ENCODE data around the gene ST13.
"Not testable (repeated sequence)": the region's sequence is repeated elsewhere in the genome, so short reads cannot be mapped to it uniquely, and the experiment has no call there.

ST13 gene

GRCh38 chr22:40868379-40868778 lies 11.9 kb upstream of the ST13 start:
- H3K4me1 ChIP-seq (ENCODE audit: control insufficient read depth, insufficient read depth, low read length); DNase-seq (ENCODE audit: low read depth); H3K4me3 ChIP-seq (ENCODE audit: low read length); H3K9me3 ChIP-seq (ENCODE audit: control insufficient read depth, low read length); H3K9ac ChIP-seq (ENCODE audit: low read length); H3K27me3 ChIP-seq (replicated peaks; ENCODE audit: control insufficient read depth, insufficient read depth, low read length): not testable (repeated sequence)
- peaks cover 24% of the 10 kb centered on the region for H3K36me3 ChIP-seq (ENCODE audit: control insufficient read depth, insufficient read depth, low read length, severe bottlenecking)

- Histone ChIP-seq H3K36me3 (ENCODE audit: control insufficient read depth, insufficient read depth, low read length, severe bottlenecking) (peaks cover 21% of the 10 kb centered on the region), H3K9ac (ENCODE audit: low read length) (no peak overlapping the region), H3K9me3 (ENCODE audit: control insufficient read depth, low read length) (no peaks in the 10 kb centered on the region), H3K4me3 (ENCODE audit: low read length) (no peak overlapping the region), H3K27me3 (replicated peaks; ENCODE audit: control insufficient read depth, insufficient read depth, low read length) (no peaks in the 10 kb centered on the region), H3K4me1 (ENCODE audit: control insufficient read depth, insufficient read depth, low read length) (no peaks in the 10 kb centered on the region)
- no peak for DNase-seq (ENCODE audit: low read depth)
Observed at GRCh38 chr22:40867109-40867508, 10.7 kb upstream of the ST13 start.

- no peak for DNase-seq (ENCODE audit: low read depth)
- Histone ChIP-seq H3K36me3 (ENCODE audit: control insufficient read depth, insufficient read depth, low read length, severe bottlenecking) (peaks cover 4% of the 10 kb centered on the region), H3K9ac (ENCODE audit: low read length) (no peak overlapping the region), H3K4me1 (ENCODE audit: control insufficient read depth, insufficient read depth, low read length) (peaks cover 29% of the 10 kb centered on the region), H3K27me3 (replicated peaks; ENCODE audit: control insufficient read depth, insufficient read depth, low read length) (no peaks in the 10 kb centered on the region), H3K9me3 (ENCODE audit: control insufficient read depth, low read length) (no peaks in the 10 kb centered on the region), H3K4me3 (ENCODE audit: low read length) (no peak overlapping the region)
Observed at GRCh38 chr22:40862537-40862936, 6.1 kb upstream of the ST13 start.

GRCh38 chr22:40862013-40862412 lies 5.6 kb upstream of the ST13 start, which contains the start of gene DNAJB7:
DNAJB7 (minus strand) TSS chr22:40862113; CDS start chr22:40861994, 119 bp downstream.
- H3K4me3 ChIP-seq (ENCODE audit: low read length) = no peak within 1 kb of the TSS
- no peak within 1 kb of the TSS for H3K9ac ChIP-seq (ENCODE audit: low read length)
- no peaks in the 10 kb centered on the region for H3K27me3 ChIP-seq (replicated peaks; ENCODE audit: control insufficient read depth, insufficient read depth, low read length)
- peaks cover 29% of the 10 kb centered on the region for H3K4me1 ChIP-seq (ENCODE audit: control insufficient read depth, insufficient read depth, low read length)
- peaks cover 4% of the 10 kb centered on the region for H3K36me3 ChIP-seq (ENCODE audit: control insufficient read depth, insufficient read depth, low read length, severe bottlenecking)
- no peaks in the 10 kb centered on the region for H3K9me3 ChIP-seq (ENCODE audit: control insufficient read depth, low read length)
- no peak for DNase-seq (ENCODE audit: low read depth)

- Histone ChIP-seq H3K4me3 (ENCODE audit: low read length) (peak overlapping the region; percentile 99), H3K36me3 (ENCODE audit: control insufficient read depth, insufficient read depth, low read length, severe bottlenecking) (peaks cover 4% of the 10 kb centered on the region), H3K9me3 (ENCODE audit: control insufficient read depth, low read length) (no peaks in the 10 kb centered on the region), H3K9ac (ENCODE audit: low read length) (peak overlapping the region; percentile 100), H3K27me3 (replicated peaks; ENCODE audit: control insufficient read depth, insufficient read depth, low read length) (no peaks in the 10 kb centered on the region), H3K4me1 (ENCODE audit: control insufficient read depth, insufficient read depth, low read length) (peaks cover 60% of the 10 kb centered on the region)
- peak; percentile 67 for DNase-seq (ENCODE audit: low read depth)
Observed at GRCh38 chr22:40857309-40857855, 943 bp upstream of the ST13 start.

- H3K27me3 ChIP-seq (replicated peaks; ENCODE audit: control insufficient read depth, insufficient read depth, low read length) = no peaks in the 10 kb centered on the region
- H3K4me3 ChIP-seq (ENCODE audit: low read length) = peak overlapping the region; percentile 99
- peaks cover 4% of the 10 kb centered on the region for H3K36me3 ChIP-seq (ENCODE audit: control insufficient read depth, insufficient read depth, low read length, severe bottlenecking)
- H3K9me3 ChIP-seq (ENCODE audit: control insufficient read depth, low read length) = no peaks in the 10 kb centered on the region
- peaks cover 57% of the 10 kb centered on the region for H3K4me1 ChIP-seq (ENCODE audit: control insufficient read depth, insufficient read depth, low read length)
- DNase-seq (ENCODE audit: low read depth) = peak; percentile 68
- peak overlapping the region; percentile 100 for H3K9ac ChIP-seq (ENCODE audit: low read length)
Observed at GRCh38 chr22:40855979-40856512, 393 bp downstream of the ST13 start.

GRCh38 chr22:40855071-40855978 lies 1.1 kb downstream of the ST13 start:
- peak; percentile 56 for DNase-seq (ENCODE audit: low read depth)
- Histone ChIP-seq H3K4me1 (ENCODE audit: control insufficient read depth, insufficient read depth, low read length) (peaks cover 54% of the 10 kb centered on the region), H3K36me3 (ENCODE audit: control insufficient read depth, insufficient read depth, low read length, severe bottlenecking) (peaks cover 7% of the 10 kb centered on the region), H3K4me3 (ENCODE audit: low read length) (peak overlapping the region; percentile 99), H3K27me3 (replicated peaks; ENCODE audit: control insufficient read depth, insufficient read depth, low read length) (no peaks in the 10 kb centered on the region), H3K9me3 (ENCODE audit: control insufficient read depth, low read length) (no peaks in the 10 kb centered on the region), H3K9ac (ENCODE audit: low read length) (peak overlapping the region; percentile 100)

- peaks cover 21% of the 10 kb centered on the region for H3K36me3 ChIP-seq (ENCODE audit: control insufficient read depth, insufficient read depth, low read length, severe bottlenecking)
- no peaks in the 10 kb centered on the region for H3K9me3 ChIP-seq (ENCODE audit: control insufficient read depth, low read length)
- DNase-seq (ENCODE audit: low read depth) = peak; percentile 40
- no peaks in the 10 kb centered on the region for H3K27me3 ChIP-seq (replicated peaks; ENCODE audit: control insufficient read depth, insufficient read depth, low read length)
- H3K4me1 ChIP-seq (ENCODE audit: control insufficient read depth, insufficient read depth, low read length) = peaks cover 49% of the 10 kb centered on the region
- H3K4me3 ChIP-seq (ENCODE audit: low read length) = peak overlapping the region; percentile 99
- H3K9ac ChIP-seq (ENCODE audit: low read length) = peak overlapping the region; percentile 100
Observed at GRCh38 chr22:40853961-40854360, 2.5 kb downstream of the ST13 start.

- H3K4me1 ChIP-seq (ENCODE audit: control insufficient read depth, insufficient read depth, low read length) = peaks cover 45% of the 10 kb centered on the region
- H3K27me3 ChIP-seq (replicated peaks; ENCODE audit: control insufficient read depth, insufficient read depth, low read length) = no peaks in the 10 kb centered on the region
- peaks cover 27% of the 10 kb centered on the region for H3K36me3 ChIP-seq (ENCODE audit: control insufficient read depth, insufficient read depth, low read length, severe bottlenecking)
- H3K9ac ChIP-seq (ENCODE audit: low read length) = peak overlapping the region; percentile 100
- DNase-seq (ENCODE audit: low read depth) = peak; percentile 15
- H3K9me3 ChIP-seq (ENCODE audit: control insufficient read depth, low read length) = no peaks in the 10 kb centered on the region
- peak overlapping the region; percentile 99 for H3K4me3 ChIP-seq (ENCODE audit: low read length)
Observed at GRCh38 chr22:40853333-40853732, 3.1 kb downstream of the ST13 start.

- DNase-seq (ENCODE audit: low read depth); H3K9ac ChIP-seq (ENCODE audit: low read length); H3K4me3 ChIP-seq (ENCODE audit: low read length); H3K4me1 ChIP-seq (ENCODE audit: control insufficient read depth, insufficient read depth, low read length); H3K9me3 ChIP-seq (ENCODE audit: control insufficient read depth, low read length); H3K27me3 ChIP-seq (replicated peaks; ENCODE audit: control insufficient read depth, insufficient read depth, low read length): not testable (repeated sequence)
- H3K36me3 ChIP-seq (ENCODE audit: control insufficient read depth, insufficient read depth, low read length, severe bottlenecking) = peaks cover 100% of the 10 kb centered on the region
Observed at GRCh38 chr22:40845816-40846215, 10.6 kb downstream of the ST13 start.

GRCh38 chr22:40844951-40845350 lies 11.5 kb downstream of the ST13 start:
- Histone ChIP-seq H3K27me3 (replicated peaks; ENCODE audit: control insufficient read depth, insufficient read depth, low read length) (no peaks in the 10 kb centered on the region), H3K4me1 (ENCODE audit: control insufficient read depth, insufficient read depth, low read length) (no peaks in the 10 kb centered on the region), H3K9me3 (ENCODE audit: control insufficient read depth, low read length) (no peaks in the 10 kb centered on the region), H3K4me3 (ENCODE audit: low read length) (no peak overlapping the region), H3K9ac (ENCODE audit: low read length) (no peak overlapping the region), H3K36me3 (ENCODE audit: control insufficient read depth, insufficient read depth, low read length, severe bottlenecking) (peaks cover 100% of the 10 kb centered on the region)
- no peak for DNase-seq (ENCODE audit: low read depth)
